NCI-H2227 treated with DMSO at 0.1 percent for 48 hours (cell line): Measurements from ENCODE around the gene SAP25.

Source experiments
- DNase-seq: peaks from one replicate; lab custom pipeline; 2025; lab: John Stamatoyannopoulos, UW

The SAP25 gene

DNA sequence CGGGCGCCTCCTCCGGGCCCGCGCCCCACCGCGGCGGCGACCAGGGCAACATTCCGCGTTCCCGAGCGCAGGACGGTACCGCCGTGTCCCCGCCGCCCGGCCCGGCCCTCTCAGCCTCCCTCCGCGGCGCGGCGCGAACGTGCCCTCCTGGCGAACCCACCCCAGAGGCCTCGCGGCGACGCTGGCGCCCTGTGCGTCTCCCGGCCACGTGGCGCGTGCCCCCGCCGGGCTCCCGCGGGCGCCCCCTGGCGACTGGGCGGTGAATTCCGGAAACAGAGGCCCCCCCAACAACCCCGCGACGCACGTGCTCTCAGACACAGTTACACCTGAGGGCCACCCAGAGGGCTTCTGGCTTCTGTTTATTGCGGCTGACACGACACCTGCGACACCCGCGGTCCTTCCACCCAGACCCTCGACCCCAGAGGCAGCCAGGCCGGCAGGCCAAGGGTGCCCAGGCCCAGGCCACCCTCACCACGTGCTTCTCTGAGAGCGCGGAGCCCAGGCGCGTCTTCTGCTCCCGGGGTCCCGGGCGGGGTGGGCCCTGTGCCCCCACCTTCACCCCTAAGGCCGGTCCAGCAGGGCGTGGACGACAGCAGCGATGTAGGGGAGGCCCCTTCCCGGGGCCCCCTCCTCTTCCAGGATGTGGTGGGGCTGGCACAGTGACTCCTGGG, at the start of gene SAP25:
TSS of gene SAP25 (minus strand) at position 210 of the 671 bp plus-strand sequence. CDS start at position 52, 158 bp downstream.
- no peak for DNase-seq

DNA sequence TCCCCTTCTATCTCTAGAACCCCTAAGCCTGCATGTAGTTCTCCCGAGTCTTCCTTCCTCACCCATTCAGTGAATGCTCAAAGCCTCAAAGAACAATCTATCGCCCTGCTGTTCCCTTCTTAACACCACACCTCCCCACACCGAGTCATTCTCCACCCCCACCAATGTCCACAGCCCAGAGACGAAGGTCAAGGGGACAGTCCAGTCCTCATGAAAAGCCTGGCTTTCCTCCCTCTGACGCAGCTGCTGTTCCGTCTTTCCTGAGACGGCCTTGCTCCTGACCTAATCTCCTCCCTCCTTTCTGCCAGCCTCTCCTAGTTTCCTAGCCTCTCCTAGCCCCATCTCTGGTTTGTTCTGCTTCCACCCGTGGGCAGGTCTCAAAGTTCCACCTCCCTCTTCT, 47.9 kb upstream of the SAP25 start:
- DNase-seq: no peak

DNA sequence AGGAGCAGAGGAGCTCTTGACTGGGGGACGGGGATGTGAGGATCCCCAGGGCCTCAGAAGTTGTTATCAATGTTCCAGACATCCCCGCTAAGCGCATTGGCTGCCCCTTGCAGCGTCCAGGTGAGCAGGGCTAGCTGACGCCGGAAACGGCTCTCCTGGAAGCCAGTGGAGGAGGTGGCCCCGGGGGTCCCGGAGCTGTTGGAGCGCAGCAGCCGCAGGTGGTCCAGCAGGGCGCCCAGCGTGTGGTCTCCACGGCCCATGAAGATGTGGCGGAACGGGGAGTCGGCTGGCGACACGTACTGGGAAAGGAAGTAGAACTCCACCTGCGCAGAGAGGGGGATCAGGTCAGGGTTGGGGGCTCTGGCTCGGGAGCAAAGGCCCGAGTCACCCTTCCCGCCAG, 47.1 kb upstream of the SAP25 start:
- DNase-seq: no peak

DNA sequence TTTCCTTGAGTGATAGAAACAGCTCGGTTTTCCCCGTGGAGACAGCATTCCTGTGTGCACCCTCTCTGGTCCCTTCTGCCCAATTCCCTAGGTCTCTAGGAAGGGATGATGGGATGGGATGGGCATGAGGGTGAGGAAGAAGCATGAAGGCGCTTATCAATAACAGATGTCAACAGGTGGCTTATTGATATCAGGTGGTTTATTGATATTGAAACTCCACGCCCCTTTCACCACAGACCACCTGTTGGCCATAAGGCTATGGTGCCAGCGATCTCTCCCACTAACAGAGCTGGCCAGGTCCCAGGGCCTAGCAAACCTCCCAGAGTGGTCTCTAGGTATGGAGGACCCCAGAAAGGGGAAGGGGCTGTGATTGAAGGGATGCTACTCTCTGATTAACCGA, 46.5 kb upstream of the SAP25 start:
- no peak for DNase-seq

DNA sequence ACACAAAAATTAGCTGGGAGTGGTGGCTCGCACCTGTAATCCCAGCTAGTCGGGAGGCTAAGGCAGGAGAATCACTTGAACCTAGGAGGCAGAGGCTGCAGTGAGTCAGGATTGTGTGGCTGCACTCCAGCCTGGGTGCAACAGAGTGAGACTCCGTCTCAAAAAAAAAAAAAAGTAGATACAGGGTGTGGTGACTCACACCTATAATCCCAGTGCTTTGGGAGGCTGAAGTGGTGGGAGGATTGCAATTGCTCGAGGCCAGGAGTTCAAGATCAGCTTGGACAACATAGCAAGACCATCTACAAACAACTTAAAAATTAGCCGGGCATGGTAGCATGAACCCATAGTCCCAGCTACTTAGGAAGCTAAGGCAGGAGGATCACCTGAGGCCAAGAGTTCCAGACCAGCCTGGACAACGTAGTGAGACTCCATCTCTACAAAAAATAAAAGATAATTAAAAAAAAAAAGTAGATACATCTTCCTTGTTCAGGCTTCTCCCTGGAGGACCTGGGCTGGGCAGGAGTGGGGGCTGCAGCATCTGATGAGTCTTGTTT, 40.7 kb upstream of the SAP25 start:
- DNase-seq: no peak

DNA sequence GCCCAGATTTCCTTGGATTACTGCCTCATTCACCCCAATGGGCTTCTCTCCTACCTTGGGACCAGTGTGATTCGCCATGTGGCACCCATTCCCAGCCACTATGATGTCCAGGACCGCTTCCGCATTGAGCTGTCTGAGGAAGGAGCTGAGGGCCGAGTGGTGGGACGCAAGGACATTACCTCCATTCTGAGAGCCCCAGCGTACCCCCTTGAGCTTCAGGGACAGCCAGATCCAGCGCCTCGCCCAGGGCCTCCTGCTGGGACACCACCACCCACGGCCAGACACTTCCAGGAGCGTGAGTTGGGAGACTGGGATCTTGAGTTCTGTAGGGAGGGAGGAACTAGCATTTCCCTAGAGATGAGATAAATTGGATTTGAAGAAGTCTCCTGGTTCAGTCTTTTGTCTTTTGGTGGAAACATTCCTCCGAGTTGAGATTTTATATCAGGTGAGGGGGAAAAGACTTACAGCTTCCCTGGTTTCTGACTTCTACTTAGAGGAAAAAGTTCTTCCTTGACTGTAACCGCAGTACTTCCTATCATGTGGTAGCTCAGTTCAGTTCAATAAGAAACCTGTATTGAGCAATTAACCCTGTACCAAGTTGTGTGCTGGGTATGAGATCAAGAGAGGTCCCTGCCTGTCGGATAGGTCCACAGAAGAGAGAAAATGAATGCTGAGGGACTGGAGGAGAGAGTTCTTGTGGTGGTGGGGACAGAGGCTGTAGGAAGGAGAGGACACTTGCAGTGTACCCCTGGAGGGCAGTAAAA, 39.9 kb upstream of the SAP25 start:
- DNase-seq: no peak

DNA sequence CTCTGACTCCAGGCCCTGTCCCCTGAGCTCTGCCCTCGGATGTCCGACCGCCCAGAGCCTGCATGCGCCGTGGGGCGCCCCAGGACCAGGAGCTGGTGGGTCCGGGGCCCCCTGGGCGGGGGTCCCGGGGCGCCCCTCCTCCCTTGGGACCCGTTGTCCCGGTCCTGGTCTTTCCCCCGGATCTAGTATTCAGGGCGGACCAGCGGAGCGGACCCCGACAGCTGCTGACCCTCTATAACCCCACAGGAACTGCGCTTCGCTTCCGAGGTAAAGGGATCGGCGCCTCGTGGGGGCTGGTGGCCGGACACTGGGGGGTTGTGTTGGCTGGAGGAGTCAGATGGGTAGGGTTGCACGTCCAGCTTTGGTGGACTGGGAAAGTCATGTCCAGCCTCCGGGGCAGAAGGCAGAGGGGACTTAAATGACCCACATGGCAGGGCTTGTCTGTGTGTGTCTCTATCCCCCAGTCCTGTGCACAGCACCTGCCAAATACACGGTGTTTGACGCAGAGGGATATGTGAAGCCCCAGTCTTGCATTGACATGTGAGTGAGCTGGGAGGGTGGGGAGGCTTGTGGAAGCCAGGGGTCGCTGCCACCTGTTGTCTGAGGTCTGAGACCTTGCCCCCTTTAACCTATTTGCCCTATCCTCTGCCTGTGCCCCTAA, 39.2 kb upstream of the SAP25 start:
- no peak for DNase-seq

DNA sequence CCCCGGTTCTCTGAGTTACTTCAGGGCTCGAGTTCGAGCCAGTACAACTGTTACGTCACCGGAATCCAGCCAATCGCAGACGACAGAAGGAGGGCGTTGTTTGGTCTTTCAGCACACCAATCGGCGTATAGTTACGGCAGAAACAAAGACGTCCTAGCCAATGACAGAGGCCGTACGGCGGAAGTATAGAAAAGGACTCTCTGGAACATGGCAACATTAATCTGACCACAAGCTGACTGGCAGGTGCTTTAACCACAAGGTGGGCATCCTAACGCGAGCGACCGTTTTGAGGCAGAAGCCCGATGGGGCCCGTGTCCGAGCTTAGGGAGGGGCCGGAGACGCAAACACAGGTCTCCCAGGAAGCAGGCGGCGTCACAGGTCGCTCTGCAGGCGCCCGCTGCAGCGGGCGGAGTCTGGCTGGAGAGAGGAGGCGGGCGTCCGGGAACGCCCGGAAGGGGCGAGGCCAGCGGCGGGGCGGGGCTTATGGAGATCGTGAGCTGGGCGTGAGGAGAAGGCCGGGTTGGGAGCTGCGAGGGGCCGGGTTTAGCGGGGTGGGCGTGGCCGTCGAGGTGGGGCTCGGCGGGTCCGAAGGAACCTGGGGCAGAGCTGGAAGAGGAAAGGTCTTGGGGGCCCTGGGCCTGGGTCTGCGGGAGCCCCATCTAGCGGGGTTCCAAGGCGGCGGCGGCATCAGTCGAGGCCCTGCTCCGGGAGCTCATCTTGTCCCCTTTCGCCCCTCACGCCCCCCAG, 38.5 kb upstream of the SAP25 start, which contains the start of gene MOSPD3:
TSS of gene MOSPD3 (plus strand) at position 558 of the 747 bp plus-strand sequence. CDS start 252 bp downstream, outside the sequence.
- DNase-seq: peak; percentile 100

DNA sequence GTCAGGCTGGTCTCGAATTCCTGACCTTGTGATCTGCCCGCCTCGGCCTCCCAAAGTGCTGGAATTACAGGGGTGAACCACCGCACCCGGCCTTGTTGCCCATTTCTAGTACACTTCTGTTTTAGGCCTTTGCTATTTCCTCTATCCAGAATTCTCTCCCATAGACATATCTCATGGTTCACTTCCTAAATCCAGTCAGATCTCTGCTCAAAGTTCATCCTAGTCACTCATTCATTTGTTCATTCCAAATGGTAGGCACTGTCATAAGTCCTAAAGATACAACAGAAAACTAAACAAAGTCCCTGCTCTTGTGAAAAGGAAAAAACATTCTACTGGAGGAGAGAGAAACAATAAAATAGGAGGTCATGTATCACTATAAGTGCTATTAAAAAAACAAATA, 36.3 kb upstream of the SAP25 start:
- DNase-seq: no peak

DNA sequence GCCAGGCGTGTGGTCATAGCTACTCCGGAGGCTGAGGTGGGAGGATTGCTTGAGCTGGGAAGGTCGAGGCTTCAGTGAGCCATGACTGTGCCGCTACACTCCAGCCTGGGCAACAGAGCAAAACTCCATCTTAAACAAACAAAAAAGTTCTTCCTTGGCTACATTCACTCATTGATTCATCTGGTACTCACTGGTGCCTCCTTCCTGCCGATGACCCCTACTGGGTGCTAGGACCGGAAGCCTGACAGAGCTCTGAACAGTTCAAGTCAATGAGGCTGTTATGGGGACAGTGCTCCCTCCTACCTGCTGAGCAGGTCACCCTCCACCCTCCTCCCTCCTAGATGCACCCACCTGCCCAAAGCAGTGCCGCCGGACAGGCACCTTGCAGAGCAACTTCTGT, 33.4 kb upstream of the SAP25 start:
- DNase-seq: no peak

DNA sequence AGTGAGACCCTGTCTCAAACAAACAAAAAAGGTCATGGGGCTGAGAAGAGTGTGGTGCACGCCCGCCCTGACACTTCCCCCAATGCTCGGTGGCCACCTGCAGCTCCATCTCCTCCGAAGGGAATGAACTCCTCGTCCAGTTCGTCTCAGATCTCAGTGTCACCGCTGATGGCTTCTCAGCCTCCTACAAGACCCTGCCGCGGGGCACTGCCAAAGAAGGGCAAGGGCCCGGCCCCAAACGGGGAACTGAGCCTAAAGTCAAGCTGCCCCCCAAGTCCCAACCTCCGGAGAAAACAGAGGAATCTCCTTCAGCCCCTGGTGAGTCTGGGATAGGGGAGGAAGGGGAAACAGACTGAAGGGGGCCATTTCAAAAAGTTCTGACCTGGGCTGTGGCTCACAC, 32.6 kb upstream of the SAP25 start:
- no peak for DNase-seq

DNA sequence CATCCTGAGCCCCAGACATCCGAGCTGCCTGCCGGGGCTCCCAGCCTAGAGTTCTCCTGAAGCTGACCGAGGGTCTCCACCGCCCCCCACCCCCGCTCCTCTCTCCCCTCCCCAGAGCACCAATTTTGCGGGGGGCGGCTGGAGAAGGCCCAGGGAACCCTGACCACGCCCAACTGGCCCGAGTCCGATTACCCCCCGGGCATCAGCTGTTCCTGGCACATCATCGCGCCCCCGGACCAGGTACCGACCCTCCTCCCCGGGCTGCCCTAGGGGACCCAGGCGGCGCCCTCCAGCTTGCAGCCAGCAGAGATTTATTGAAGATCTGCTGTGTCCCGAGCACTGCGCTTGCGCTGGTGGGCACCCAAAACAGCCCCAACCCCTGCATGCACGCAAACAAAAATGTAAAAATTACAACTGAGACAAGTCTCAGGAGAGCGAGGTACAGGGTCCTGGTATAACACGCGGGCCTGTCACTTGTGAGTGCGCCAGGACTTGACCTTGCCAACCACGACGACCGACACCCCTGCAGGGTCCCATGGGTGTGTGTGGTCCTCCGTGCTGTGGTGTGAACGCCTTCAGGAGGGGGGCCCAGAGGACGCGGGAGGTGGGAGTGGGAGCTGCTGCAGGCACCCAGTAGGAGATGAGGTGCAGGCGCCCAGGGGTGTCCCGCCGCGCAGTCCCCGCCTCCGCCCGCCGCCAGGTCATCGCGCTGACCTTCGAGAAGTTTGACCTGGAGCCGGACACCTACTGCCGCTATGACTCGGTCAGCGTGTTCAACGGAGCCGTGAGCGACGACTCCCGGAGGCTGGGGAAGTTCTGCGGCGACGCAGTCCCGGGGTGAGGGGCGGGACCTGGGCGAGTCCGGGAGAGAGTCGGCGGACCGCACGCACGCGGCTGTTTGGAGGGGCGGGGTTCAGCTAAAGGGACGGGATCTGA, 31.5 kb upstream of the SAP25 start:
- no peak for DNase-seq

DNA sequence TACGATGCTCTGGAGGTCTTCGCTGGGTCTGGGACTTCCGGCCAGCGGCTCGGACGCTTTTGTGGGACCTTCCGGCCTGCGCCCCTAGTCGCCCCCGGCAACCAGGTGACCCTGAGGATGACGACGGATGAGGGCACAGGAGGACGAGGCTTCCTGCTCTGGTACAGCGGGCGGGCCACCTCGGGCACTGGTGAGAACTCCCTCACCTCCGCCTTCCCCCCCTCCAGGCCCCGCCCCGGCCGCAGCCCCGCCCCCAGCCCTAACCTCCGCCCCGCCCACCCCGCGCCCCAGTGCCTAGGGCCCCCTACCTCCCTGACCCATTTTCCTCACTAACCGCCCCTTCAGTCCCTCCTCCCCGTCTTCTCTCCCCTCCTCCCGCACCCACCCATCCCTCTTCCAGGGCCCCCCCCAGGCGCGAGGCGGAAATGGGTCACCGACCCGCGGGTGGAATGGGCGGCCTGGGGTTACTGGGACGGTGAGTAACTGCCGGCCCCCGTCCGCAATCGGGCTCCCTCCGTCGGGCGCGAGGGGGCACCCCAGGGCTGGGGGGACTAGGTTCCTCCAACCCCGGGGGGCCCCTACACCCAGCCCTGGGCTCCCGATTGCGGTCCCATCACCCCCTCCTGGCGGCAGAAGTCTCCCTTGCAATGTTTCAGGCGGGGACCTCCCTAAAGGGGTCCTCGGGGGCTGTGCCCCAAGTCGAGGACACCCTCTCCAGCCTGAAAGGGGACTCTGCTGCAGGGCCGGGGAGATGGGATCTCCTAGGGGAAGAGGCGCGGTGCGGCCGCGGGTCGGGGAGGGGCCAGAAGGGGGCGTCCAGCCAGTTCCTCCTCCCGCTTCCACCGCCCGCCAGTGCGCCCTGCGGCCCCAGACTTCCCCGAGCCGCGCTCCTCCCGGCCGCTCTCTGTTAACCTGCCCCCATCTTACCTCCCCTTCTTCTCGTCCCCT, 30.6 kb upstream of the SAP25 start:
- DNase-seq: peak; percentile 34

DNA sequence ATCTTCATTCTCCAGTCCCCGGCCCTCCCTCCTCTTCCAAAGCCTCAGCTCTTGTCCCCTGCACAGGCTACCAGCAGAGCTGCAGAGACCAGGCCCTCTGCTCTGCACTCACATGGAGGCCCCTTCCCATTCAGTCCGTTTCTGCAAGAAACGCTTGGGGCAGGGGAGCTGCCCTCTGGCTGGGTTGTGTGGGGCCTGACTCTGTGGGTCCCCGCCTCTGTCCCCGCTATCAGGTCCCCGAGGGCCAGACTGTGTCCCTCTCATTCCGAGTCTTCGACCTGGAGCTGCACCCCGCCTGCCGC, 30.0 kb upstream of the SAP25 start:
- DNase-seq: peak; percentile 34

DNA sequence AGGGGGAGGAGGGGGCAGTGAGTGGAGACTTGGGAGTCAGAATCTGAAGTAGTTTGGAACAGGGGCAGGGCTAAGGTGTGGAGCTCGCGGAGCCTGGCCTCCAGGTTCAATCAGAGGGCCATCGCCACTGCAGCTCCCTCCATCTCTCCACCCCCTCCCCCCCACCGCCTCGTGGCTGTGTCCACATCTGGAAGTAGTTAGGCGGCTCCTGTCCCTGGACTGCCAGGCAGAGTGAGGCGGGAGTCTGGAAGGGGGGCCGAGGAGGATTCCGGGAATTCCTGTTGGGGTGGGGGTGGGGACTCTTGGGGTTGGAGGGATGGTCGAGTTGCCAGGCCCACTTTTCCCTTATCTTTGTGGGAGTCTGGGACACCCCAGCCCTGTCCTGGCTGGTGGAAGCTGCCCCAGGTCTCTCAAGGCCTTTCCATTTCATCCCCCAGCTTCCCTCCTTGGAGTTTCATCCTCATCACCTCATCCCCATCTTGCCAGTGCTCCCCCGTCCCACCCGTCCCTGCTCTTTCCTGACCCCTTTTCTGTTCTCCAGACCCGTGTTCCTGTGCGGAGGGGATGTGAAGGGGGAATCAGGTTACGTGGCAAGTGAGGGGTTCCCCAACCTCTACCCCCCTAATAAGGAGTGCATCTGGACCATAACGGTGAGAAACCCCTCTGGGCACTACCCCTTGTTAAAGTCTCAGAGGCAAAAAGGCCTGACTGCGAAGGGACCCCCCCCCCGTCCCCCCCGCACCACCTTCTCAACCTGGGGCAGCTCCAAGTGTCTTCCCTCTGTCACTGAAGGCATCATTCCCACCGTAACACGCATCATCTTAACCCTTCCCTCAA, 29.4 kb upstream of the SAP25 start:
- DNase-seq: peak; percentile 8

DNA sequence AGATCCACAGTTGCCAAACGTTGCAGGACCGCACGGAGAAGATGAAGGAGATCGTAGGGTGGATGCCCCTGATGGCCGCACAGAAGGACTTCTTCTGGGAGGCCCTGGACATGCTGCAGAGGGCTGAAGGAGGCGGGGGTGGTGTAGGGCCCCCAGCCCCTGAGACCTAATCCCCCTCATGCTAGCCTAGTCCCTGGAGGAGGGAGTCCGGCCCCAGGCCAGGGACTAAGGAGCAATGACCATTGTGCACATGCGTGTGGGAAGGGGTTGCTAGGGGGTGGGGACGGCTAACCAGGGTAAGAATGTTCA, 27.0 kb upstream of the SAP25 start:
- DNase-seq: no peak

DNA sequence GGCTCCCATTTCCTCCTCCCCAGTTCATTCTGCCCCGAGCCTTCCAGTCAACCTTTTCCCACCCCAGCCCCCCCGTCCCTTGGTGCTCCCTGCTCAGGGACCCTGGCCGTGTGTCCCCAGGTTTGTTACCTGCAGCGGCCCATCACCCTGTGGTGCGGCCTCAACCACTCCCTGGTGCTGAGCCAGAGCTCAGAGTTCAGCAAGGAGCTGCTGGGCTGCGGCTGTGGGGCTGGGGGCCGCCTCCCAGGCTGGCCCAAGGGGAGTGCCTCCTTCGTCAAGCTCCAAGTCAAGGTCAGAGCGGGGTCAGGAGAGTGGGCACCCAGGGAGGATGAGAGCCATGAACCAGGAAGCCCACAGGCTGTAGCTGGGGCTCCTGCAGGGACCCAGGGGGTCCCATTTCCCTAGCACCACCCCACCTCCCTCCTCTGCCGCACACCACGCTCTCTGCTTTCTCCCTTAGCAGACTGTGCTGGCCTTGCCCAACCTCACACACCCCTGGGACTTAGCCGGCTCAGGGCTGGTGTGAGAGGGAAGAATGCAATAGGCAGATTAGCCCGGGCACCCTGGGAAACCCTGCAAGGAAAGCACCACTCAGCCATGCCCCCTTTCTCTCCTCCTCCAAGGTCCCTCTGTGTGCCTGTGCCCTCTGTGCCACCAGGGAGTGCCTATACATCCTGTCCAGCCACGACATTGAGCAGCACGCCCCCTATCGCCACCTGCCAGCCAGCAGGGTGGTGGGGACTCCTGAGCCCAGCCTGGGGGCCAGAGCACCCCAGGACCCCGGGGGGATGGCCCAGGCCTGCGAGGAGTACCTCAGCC, 26.4 kb upstream of the SAP25 start:
- no peak for DNase-seq

DNA sequence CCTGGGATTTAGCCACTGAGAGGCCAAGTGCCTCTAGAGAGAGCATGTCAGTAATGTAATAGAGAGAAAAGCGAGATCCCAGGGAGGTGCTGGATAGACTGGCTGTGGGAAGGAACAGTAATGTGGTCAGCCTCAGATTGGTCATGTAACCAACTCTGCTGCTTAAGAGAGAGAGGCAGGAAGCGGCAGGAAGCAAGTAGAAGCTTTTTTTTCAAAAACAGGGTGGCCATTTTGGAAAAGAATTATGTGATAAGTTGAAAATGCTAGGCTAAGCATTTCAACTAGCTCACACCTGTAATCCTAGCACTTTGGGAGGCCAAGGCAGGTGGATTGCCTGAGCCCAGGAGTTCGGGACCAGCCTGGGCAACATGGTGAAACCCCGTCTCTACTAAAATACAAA, 24.7 kb upstream of the SAP25 start:
- DNase-seq: no peak
